Dermis lymphatic vessel endothelial cell (primary cell): Measurements from ENCODE around the gene DUXB. TPM values are rescaled to one million over a fixed set of nuclear protein-coding genes. Genes with fewer than 3 reads are reported as not detected.

Source experiments
- total RNA-seq: library from RNA; depleted of rRNA; stranded (reverse); fragments of >200 nt; gene quantifications from 2 replicates; pipeline ENCODE4 v1.2.1, GENCODE V29; 2014

Gene DUXB
- not detected in 2 replicates for total RNA-seq

GRCh38 chr16:75701361-75701760 lies at the start of gene DUXB:
Gene DUXB, minus strand, starts transcription at chr16:75701461. Its CDS starts 43 bp downstream, at chr16:75701418.

GRCh38 chr16:75726390-75726789 lies 25.1 kb upstream of the DUXB start, which contains the start of gene CPHXL:
Gene CPHXL, minus strand, starts transcription at chr16:75726490. Its CDS starts 48 bp downstream, at chr16:75726442.

GRCh38 chr16:75676909-75677308 lies 24.4 kb downstream of the DUXB start, which contains the start of gene CPHXL2:
Gene CPHXL2, minus strand, starts transcription at chr16:75677009. Its CDS starts 10 bp downstream, at chr16:75676999.

GRCh38 chr16:75647492-75648264 lies 53.6 kb downstream of the DUXB start, which contains the start of the genes KARS1 and TERF2IP:
Gene KARS1, minus strand, starts transcription at chr16:75647665. Its CDS starts 26 bp downstream, at chr16:75647639.
Gene TERF2IP, plus strand, starts transcription at chr16:75647773. Its CDS starts 110 bp downstream, at chr16:75647883.

Other genes starting within 250 kb of the DUXB start
- gene TMEM170A, start 236.8 kb downstream of the DUXB start, total RNA-seq: 45.2 and 45.4 TPM in 2 replicates
- gene CHST6, start 206.0 kb downstream of the DUXB start, total RNA-seq: 0.34 and 0.43 TPM in 2 replicates
- under 0.01 and 0.09 TPM in 2 replicates for gene CHST5, start 165.4 kb downstream of the DUXB start, total RNA-seq
- gene TMEM231, start 145.2 kb downstream of the DUXB start, total RNA-seq: 6.4 and 6.6 TPM in 2 replicates
- 80.6 and 108 TPM in 2 replicates for gene GABARAPL2, start 135.1 kb downstream of the DUXB start, total RNA-seq
- 56.5 and 66.0 TPM in 2 replicates for gene ADAT1, start 78.2 kb downstream of the DUXB start, total RNA-seq
- gene KARS1, start 53.8 kb downstream of the DUXB start, total RNA-seq: 125 and 159 TPM in 2 replicates
- gene TERF2IP, start 53.7 kb downstream of the DUXB start, total RNA-seq: 36.0 and 38.5 TPM in 2 replicates
- not detected in 2 replicates for gene CPHXL2, start 24.5 kb downstream of the DUXB start, total RNA-seq
- not detected in 2 replicates for gene CPHXL, start 25.0 kb upstream of the DUXB start, total RNA-seq